G401.6 (cell line): ENCODE measurements around the gene ANKRD24.
"Not testable (repeated sequence)": the region's sequence is repeated elsewhere in the genome, so short reads cannot be mapped to it uniquely, and the experiment has no call there.

Experiments used
- FAIRE-seq: peaks from 2 replicates; lab custom pipeline; 2012; peaks lifted over from hg19 to GRCh38; lab: Jason Lieb, UNC

Gene ANKRD24

DNA sequence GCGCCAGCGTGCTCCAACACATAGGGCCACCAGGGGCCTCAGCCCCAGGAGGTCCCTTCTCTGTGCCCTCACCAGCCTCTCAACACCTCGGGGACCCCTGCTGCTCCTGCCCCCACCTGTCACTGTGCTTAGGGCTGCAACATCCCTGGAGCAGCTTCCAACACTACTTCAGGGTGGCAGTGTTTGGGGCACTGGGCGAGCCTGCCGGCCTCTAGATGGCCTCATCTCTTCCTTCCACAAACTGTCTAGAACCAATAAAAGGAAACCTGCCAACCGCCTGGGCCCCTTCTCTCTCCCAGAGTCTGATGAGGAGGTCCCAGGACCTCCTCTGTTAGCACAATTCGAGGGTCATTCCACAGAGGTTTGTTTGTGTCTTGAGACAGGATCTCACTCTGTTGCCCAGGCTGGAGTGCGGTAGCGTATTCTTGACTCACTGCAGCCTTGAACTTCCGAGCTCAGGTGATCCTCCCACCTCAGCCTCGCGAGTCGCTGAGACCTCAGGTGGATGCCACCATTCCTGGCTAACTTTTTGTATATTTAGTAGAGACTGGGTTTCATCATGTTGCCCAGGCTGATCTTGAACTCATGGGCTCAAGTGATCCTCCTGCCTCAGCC lies 86.4 kb downstream of the ANKRD24 start:
- FAIRE-seq = no peak

DNA sequence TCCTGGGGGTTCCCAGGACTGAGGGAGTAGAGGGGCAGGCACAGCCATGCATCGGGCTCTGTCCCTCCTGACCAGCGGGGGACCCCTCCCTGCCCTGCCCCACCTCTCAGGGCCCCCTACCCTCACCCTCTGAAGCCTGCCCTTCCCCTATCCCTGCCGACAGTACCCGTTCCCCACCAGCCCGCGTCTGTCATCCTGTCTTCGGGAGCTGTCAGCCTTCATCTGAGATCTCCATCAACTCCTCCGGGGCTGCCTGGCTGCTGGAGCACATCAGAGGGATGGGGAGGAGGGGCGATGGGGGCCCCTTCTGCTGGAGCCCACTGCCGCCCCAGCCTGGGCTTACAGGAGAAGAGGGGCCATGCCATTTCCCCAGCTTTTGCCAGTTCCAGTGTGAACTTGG lies 90.4 kb downstream of the ANKRD24 start:
- no peak for FAIRE-seq

DNA sequence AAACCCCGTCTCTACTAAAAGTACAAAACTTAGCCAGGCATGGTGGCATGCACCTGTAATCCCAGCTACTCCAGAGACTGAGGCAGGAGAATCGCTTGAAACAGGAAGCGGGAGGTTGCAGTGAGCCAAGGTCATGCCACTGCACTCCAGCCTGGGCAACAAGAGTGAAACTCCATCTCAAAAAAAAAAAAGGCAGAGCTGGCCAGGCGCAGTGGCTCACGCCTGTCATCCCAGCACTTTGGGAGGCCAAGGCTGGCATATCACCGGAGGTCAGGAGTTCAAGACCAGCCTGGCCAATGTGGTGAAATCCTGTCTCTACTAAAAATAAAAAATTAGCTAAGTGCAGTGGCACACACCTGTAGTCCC lies 91.8 kb downstream of the ANKRD24 start:
- FAIRE-seq = not testable (repeated sequence)
